ENCODE results near the gene LRRC74B.

The LRRC74B gene

DNA sequence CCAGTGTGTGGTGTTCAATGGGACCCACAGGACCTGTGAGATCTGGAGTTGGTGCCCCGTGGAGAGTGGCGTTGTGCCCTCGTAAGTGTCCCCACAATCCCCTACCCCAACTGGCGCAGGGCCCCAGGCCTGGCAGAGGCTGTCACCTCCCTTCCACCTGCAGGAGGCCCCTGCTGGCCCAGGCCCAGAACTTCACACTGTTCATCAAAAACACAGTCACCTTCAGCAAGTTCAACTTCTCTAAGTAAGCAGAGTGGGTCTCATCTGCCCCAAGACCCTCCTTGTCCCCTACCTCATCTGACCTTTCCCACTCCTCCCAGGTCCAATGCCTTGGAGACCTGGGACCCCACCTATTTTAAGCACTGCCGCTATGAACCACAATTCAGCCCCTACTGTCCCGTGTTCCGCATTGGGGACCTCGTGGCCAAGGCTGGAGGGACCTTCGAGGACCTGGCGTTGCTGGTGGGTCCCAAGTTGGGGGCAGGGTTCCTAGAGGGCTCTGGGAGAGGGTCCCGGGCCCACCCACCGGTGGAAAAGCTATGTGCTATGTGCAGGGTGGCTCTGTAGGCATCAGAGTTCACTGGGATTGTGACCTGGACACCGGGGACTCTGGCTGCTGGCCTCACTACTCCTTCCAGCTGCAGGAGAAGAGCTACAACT is 22.7 kb upstream of the LRRC74B start:
- Mint-ChIP-seq H3K4me1 (peaks cover 6% of the 10 kb centered on the region), H3K27me3 (peaks cover 14% of the 10 kb centered on the region), H3K9me3 (no peaks in the 10 kb centered on the region), H3K4me3 (no peak overlapping the region), H3K27ac (no peak overlapping the region), H3K36me3 (no peaks in the 10 kb centered on the region)
- ATAC-seq (ENCODE audit: low read depth) (no peak), DNase-seq (ENCODE audit: low spot score in 2 of 2) (no peak)

DNA sequence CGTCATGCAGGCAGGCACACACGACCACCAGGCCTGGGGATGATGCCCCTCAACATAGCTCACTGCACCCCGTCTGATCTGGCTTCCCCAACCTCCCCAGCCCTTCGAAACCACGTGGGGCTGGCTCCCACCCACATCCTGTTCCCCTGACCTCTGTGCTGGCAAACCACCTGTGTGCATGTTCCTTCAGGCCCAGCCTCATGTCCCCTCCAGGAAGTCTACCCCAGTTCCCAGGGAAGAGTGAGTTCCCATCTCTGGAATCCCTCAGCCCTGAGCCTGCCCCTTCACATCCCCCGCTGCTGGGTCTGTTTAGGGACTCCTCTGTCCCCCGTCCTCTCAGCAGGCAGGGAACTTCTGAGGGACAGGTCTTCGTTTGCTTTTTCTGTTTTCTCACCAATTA is 20.5 kb upstream of the LRRC74B start:
- ATAC-seq (ENCODE audit: low read depth) = no peak
- H3K4me3 Mint-ChIP-seq = no peak overlapping the region

DNA sequence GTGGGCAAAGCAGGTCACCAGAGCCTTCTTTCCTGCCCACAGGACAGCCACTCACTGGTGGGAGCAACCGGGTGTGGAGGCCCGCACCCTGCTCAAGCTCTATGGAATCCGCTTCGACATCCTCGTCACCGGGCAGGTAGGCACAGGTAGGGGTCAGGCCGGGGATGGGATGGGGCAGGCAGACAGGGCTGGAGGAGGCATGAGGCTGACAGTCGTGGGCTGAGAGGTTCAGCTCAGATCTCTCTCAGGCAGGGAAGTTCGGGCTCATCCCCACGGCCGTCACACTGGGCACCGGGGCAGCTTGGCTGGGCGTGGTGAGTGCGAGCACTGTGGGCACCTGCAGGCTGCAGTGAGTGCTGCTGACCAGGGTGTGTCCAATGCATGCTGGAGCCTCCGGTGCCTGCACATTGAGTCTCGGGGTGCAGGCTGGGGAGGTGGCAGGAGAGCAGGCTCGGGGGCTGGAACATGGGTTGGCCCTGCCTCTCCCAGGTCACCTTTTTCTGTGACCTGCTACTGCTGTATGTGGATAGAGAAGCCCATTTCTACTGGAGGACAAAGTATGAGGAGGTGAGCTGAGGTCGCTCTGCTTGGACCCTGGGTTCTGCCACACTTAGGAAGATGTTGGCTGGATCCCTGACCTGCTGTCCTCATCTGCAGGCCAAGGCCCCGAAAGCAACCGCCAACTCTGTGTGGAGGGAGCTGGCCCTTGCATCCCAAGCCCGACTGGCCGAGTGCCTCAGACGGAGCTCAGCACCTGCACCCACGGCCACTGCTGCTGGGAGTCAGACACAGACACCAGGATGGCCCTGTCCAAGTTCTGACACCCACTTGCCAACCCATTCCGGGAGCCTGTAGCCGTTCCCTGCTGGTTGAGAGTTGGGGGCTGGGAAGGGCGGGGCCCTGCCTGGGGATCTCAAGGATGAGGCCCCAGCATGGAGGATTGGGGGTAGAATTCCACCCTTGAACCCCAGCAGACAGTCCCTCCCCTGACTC is 19.7 kb upstream of the LRRC74B start:
- no peak for DNase-seq (ENCODE audit: low spot score in 2 of 2)
- Mint-ChIP-seq H3K9me3 (no peaks in the 10 kb centered on the region), H3K4me1 (peaks cover 3% of the 10 kb centered on the region), H3K27ac (no peak overlapping the region), H3K36me3 (no peaks in the 10 kb centered on the region), H3K27me3 (peaks cover 23% of the 10 kb centered on the region), H3K4me3 (no peak overlapping the region)
- ATAC-seq (ENCODE audit: low read depth) = no peak

More for the DNA sequence above, 20.5 kb upstream of the LRRC74B start:
- DNase-seq (ENCODE audit: low spot score in 2 of 2) = no peak
- Mint-ChIP-seq H3K36me3 (no peaks in the 10 kb centered on the region), H3K27me3 (peaks cover 20% of the 10 kb centered on the region), H3K27ac (no peak overlapping the region), H3K4me1 (peaks cover 3% of the 10 kb centered on the region), H3K9me3 (no peaks in the 10 kb centered on the region)

DNA sequence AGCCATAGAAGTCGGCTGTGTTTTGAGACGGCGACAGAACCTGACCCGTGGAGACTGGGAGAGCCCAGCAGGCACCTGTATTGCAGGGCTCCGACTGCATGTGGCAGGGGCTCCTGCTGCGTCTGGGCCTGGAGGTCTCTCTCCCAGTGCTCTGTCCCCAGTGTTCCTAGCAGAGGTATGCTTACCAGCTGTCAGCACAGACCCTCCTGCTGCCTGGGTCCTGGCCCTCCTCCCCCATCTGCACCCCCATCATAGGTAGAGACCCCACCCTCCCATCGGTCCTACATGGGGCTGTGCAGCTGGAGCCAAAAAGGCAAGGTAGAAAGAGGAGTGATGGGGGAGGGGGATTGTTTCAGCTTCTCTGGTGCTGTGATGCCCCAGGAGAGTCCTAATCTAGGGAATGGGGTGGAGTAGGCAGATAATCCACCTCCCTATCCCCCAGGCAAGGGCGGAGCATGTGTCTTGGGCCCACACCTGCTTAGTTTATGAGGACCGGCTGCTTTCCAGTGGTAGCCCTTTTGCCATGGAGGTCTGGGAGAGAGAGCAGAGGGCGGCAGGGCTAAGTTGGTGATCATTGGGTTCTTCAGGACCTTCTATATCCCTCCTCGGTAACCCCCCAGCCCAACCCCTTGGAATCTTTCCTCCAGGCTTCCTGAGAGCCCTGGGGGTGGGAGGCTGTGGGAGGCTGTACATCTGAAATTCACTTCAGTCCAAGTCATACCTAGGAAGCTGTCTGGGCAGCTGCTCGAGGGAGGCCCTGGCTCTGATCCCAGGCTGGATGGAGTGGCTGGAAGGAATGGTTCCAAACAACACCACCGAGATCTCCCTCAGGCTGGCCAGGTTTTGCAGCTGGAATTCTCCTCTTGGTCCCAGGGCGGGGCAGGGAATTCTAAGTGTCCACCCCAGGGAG is 18.7 kb upstream of the LRRC74B start:
- peaks cover 23% of the 10 kb centered on the region for H3K27me3 Mint-ChIP-seq
- no peak for ATAC-seq (ENCODE audit: low read depth)
- no peak overlapping the region for H3K27ac Mint-ChIP-seq
- no peak for DNase-seq (ENCODE audit: low spot score in 2 of 2)
- H3K4me1 Mint-ChIP-seq = peaks cover 3% of the 10 kb centered on the region
- H3K9me3 Mint-ChIP-seq = no peaks in the 10 kb centered on the region
- no peaks in the 10 kb centered on the region for H3K36me3 Mint-ChIP-seq
- no peak overlapping the region for H3K4me3 Mint-ChIP-seq

DNA sequence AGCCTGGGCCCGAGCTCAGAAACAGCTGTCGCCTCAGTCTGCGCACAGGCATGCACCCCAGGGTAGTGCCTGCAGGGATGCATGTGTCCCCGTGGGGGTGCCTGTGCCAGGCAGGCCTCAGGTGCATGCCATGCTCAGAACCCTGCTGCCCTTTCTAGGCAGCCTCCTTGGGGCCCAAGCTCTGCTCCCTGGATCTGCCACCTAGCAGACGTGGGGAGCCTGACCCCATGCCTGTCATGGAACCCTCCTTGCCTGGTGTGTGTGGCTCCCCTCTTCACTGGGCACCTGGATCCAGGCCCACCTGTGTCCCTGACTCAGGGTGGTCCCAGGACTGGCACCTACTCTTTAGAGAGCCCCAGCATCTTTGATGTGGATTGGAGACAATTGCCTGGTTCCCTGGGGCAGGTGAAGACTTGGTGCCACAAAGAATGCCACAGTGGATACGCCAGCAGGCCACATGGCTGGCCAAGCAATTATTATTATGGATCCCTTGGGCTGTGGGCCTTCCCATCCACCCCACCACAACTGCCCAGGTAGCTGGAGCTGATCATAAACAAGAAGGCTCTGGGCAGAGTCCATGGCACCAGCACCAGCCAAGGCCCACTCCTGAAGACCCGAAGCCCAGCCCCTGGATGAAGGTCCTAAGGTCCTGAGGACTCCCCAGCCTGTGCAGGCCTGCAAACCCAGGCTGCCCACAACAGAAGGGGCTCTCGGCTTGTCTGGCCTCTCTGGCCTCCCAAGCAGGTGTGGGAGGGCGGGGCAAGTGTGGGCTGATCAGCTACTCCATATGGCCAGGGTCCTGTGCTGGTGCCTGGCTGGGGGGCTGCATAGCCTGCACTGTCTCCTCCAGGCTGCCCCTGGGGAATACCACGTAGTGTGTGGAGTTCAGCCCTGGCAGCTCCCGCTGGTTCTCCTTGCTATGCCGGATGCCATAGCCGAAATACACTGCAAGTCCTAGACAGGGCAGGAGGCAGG is 17.2 kb upstream of the LRRC74B start:
- Mint-ChIP-seq H3K27me3 (peaks cover 23% of the 10 kb centered on the region), H3K27ac (no peak overlapping the region), H3K4me1 (peaks cover 3% of the 10 kb centered on the region), H3K9me3 (no peaks in the 10 kb centered on the region), H3K36me3 (no peaks in the 10 kb centered on the region), H3K4me3 (no peak overlapping the region)
- ATAC-seq (ENCODE audit: low read depth) = no peak
- no peak for DNase-seq (ENCODE audit: low spot score in 2 of 2)

DNA sequence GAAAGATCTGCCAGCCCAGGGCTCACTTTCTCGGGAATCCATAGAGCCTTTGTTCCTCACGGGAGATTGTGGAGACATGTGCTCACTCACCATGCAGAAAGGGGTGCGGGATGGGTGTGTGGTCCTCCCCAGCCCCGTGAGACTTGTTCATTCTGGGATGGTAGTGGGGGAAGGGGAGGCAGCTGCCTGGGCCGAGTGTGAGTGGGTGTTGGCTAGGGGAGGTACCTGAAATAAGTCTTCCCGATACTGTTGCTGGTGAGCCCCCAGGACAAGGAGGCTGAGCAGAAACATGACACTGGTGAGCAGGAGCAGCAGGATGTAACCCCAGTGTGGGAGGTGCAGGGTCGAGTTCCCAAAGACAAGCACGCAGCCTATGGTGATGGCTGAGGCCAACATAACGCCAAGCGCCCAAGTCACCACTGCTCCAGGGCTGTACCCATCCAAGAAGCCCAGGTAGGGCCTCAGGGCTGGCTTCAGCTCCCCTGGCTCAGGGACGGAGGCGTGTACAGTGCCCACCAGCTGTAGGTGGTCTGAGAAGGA is 16.2 kb upstream of the LRRC74B start:
- H3K4me3 Mint-ChIP-seq = no peak overlapping the region
- H3K27ac Mint-ChIP-seq = no peak overlapping the region
- H3K36me3 Mint-ChIP-seq = no peaks in the 10 kb centered on the region
- no peak for DNase-seq (ENCODE audit: low spot score in 2 of 2)
- H3K4me1 Mint-ChIP-seq = peaks cover 3% of the 10 kb centered on the region
- peaks cover 26% of the 10 kb centered on the region for H3K27me3 Mint-ChIP-seq
- H3K9me3 Mint-ChIP-seq = no peaks in the 10 kb centered on the region
- no peak for ATAC-seq (ENCODE audit: low read depth)

DNA sequence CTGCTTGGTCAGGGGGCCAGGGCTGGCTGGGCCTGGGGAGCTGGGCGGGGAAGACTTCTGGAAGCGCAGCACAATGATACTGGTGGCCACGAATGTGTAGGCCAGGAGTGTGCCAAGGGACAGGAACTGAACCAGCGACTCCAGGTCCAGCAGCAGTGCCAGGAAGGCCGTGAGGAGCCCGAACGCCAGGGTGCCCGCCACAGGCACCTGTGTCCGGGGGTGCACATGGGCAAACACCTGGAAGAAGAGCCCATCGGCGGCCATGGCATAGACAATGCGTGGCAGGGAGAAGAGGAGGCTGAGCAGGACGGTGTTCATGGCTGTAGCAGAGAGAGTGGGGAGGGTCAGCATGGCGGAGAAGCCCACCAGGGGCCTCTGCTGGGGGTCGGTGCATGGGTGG is 15.7 kb upstream of the LRRC74B start:
- H3K27ac Mint-ChIP-seq = no peak overlapping the region
- no peaks in the 10 kb centered on the region for H3K36me3 Mint-ChIP-seq
- peaks cover 3% of the 10 kb centered on the region for H3K4me1 Mint-ChIP-seq
- H3K9me3 Mint-ChIP-seq = no peaks in the 10 kb centered on the region
- no peak for DNase-seq (ENCODE audit: low spot score in 2 of 2)
- peaks cover 26% of the 10 kb centered on the region for H3K27me3 Mint-ChIP-seq
- ATAC-seq (ENCODE audit: low read depth) = no peak
- H3K4me3 Mint-ChIP-seq = no peak overlapping the region

DNA sequence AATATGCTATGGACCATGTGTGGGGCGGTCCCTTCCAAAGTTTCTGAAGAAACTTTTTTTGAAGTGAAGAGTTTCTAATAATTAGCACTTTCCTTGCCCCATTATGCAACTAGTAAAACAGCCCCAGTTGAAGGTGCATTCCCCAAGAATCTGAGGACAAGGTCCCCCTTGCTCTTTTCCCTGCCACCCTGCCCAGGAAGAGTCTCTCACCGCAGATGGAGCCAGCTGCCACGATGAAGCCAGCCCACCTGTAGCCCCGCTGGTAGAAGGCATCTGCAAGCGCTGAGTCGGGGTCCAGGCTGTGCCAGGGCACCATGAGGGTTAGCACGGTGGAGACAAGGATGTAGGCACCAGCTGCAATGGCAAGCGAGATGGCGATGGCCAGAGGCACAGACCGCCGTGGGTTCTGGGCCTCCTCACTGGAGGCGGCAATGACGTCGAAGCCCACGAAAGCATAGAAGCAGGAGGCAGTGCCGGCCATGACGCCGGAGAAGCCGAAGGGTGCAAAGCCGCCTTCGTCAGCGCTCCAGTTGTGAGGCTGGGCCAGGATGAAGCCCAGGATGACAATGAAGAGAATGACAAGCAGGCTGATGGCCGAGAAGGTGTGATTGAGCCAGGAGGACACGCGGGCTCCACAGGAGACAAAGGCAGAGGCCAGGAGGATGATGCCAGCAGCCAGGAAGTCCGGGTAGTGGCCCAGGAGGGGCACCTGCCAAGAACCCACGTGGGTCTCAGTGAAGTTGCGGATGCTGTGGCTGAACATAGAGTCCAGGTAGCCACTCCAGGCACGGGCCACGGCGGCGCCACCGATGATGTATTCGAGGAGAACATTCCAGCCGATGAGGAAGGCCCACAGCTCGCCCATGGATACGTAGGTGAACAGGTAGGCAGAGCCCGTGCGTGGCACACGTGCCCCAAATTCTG is 14.9 kb upstream of the LRRC74B start:
- no peak for ATAC-seq (ENCODE audit: low read depth)
- Mint-ChIP-seq H3K27me3 (peaks cover 26% of the 10 kb centered on the region), H3K27ac (no peak overlapping the region), H3K9me3 (no peaks in the 10 kb centered on the region), H3K36me3 (no peaks in the 10 kb centered on the region), H3K4me1 (no peaks in the 10 kb centered on the region), H3K4me3 (no peak overlapping the region)
- no peak for DNase-seq (ENCODE audit: low spot score in 2 of 2)

DNA sequence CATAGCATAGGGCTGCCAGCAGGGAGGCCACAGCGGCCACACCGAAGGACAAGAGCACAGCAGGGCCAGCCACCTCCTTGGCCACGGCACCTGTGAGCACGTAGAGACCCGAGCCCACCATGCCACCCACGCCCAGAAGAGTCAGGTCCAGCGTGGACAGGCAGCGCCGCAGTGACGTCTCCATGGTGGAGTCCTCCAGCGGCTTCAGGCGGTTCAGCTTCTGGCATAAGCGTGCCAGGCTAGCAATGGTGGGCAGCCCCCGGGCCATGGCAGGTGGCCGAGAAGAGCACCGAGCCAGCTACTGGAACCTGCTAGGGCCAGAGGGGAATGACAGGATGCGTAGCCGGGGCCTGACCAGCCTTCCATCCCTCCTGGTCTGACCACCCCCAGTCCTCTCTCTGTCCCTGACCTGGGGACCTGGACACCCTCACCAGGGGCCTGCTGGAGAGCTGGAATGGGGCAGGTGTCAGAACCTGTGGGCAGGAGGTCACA is 14.2 kb upstream of the LRRC74B start:
- H3K36me3 Mint-ChIP-seq = no peaks in the 10 kb centered on the region
- H3K27me3 Mint-ChIP-seq = peaks cover 26% of the 10 kb centered on the region
- ATAC-seq (ENCODE audit: low read depth) = no peak
- no peaks in the 10 kb centered on the region for H3K9me3 Mint-ChIP-seq
- DNase-seq (ENCODE audit: low spot score in 2 of 2) = no peak
- H3K4me3 Mint-ChIP-seq = peak overlapping the region; percentile 9
- no peak overlapping the region for H3K27ac Mint-ChIP-seq
- no peaks in the 10 kb centered on the region for H3K4me1 Mint-ChIP-seq

DNA sequence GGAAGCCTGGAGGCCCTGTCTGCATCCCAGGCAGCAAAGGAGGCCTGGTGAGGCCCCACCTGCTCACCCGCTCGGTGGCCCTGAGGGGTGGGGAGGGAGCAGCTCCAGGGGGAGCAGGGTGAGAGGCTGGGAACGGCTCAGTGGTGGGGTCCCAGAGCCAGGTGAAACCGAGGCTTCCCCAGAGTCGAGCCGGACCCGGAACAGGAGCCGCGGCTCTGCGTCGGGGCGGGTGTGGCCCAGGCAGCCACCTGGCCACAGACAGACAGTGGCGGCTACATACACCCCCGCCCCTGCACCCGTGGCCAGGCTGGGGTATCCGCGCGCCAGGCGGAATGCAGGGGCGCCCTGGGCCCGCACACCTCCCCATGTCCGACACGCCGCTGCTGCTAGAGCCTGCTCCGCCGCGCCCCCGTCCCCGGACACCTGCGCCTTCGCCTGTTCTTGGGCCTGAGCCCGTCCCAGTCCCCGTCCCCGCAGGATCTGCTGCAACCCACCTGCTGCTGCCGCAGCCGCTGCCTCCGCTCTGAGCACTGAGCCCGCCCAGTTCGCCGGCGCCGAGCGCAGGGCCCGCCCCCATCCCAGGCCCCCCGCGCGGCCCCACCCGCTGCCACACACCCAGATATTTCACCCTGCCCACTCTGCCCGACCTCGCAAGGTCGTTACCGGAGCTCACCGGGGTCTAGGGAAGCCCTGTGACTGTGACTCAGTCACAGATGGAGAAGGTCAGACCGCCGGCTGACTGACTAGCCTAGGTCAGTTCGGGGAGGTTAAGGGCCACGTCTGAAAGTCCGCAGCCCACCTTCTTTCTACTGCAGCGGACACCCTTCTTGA is 13.5 kb upstream of the LRRC74B start, which contains the start of gene SLC7A4:
Gene SLC7A4 (minus strand): TSS at position 525 of the 831 bp plus-strand sequence. CDS start 749 bp downstream, outside the sequence.
- Mint-ChIP-seq H3K4me3 (peak within 1 kb of the TSS; percentile 9), H3K27ac (no peak within 1 kb of the TSS), H3K4me1 (no peaks in the 10 kb centered on the region), H3K9me3 (no peaks in the 10 kb centered on the region), H3K36me3 (no peaks in the 10 kb centered on the region), H3K27me3 (peaks cover 22% of the 10 kb centered on the region)
- ATAC-seq (ENCODE audit: low read depth) (peak; percentile 34), DNase-seq (ENCODE audit: low spot score in 2 of 2) (no peak)
